ENCODE results near the gene RGPD4.
"Not testable (repeated sequence)": the region's sequence is repeated elsewhere in the genome, so short reads cannot be mapped to it uniquely, and the experiment has no call there.

RGPD4 gene

DNA sequence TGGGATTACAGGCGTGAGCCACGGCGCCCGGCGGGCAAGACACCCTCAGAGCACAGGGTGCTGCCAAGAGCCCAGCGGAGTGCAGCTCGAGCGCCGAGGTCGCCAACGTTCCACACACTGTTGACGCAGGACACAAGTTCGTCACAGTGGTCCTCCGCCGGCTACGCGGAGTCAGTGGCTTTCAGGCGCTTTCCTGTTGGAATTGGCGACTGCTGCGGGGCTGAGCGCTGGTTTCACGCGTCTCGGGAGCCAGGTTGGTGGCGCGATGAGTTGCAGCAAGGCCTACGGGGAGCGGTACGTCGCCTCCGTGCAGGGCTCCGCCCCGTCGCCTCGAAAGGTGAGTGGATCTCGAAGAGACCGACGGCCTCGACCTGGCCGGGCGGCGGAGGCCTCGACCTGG lies at the start of gene RGPD4:
Gene RGPD4 (plus strand): TSS at position 144 of the 400 bp plus-strand sequence. CDS start 122 bp downstream, at position 266.
- DNase-seq (ENCODE audit: low read depth in 2 of 2): not testable (repeated sequence)

GRCh38 chr2:107777974-107778373 lies 48.7 kb upstream of the RGPD4 start:
- DNase-seq (ENCODE audit: low read depth in 2 of 2): no peak

DNA sequence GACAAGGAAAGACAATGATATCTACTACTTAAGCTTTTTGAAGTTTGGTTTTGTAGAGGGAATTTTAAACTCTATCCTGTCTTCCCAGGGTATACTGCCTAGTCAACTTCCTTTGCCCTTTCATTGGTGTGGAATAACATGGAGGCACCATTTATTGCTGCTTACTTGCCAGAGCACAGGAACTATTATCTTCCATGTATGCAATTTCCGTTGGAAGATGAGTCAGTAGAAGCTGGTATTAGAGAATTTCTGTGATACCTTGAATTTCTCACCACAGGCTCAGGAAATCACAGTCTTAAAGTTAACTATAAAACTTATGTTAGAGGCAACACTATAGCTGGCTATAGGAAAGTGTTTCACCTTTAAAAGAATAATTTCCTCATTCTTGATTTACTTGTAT lies 40.9 kb upstream of the RGPD4 start:
- DNase-seq (ENCODE audit: low read depth in 2 of 2): no peak

DNA sequence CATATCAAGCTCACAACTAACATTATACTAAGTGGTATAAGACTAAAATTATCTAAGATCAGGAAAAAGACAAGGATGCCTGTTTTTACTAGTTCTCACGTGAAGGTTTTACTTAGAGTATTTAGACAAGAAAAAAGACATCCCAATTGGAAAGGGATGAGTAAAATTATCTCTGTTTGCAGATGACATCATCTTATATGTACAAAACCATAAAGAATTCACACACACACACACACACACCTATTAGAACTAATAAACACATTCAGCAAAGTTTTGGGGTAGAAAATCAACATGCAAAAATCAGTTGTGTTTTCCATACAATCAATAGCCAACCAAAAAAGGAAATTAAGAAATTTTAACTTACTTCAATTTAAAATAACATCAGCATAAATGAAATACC lies 35.9 kb upstream of the RGPD4 start:
- no peak for DNase-seq (ENCODE audit: low read depth in 2 of 2)

DNA sequence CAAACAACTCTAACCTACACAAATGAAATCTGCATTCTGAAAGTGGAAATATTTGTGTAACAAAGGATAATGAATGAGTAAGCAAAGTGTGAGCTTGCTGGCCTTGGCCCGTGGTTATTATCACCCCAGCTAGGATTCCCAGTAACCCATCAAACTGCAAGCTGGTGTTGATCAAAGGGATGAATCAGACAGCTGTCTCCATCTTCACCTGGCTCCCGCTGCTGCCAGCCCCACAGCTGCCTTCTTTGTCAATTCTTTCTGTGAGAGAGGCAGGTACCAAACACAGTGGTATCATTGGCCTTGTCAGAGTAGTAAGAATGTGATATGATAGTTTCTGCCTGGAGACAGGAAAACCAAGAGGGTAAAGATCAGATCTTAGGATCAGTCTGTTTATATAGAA lies 25.2 kb upstream of the RGPD4 start:
- DNase-seq (ENCODE audit: low read depth in 2 of 2): no peak

DNA sequence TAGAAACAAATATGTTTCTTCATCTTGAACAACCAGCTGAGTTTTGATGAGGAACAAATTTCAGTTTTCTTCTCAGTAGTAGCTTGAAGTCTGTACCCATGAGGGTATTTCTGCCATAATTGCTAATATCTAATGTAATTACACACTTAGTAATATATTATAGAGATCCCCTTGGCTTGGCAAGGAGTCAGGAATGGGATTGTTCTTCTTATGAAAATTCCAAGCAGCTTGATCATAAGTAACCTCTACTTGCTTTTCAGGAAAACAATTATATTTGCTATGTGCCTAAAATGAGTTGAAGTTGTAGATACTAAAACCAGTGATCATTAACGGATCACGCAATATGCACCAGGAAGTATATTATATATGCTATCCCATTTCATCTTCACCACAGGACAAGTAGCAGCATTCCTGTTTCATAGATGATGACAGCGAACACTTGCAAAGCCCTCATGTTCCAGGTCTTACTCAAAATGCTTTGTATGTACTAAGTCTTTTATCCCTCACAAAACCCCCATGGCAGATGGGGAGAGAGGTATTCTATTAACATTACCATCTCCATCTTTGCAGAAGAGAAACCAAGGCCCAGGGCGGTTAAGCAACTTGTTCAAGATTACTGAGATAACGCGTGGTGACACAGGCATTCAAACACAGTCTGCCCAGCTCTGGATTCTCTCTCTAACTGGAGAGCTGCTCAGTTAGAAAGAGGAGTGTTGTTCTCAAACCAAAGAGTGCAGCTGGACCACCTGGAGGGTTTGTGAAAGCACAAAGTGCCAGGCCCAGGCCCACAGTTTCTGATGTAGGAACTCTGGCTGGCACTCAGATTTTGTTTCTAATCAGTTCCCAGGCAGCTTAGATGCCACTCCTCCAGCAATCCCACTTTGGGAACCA lies 21.8 kb upstream of the RGPD4 start:
- no peak for DNase-seq (ENCODE audit: low read depth in 2 of 2)

DNA sequence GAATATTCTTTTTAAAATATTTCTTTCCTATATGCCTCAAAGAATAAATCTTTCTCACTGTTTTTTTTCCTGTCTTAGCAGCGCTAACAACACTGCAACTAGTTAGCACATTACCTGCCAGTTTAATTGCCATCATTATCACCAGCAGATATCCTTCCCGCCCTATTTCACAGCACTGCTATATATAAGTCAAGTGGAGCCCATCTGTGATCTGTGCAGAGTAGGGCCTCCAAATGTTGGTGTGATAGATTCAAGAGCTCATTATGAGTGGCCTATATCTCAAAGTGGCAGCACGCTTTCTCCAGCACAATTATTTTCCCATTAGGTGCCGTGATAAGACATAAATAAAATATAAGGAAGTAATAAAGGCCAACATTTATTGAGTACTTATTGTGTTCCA lies 19.8 kb upstream of the RGPD4 start:
- DNase-seq (ENCODE audit: low read depth in 2 of 2): no peak

GRCh38 chr2:107807988-107808387 lies 18.7 kb upstream of the RGPD4 start:
- DNase-seq (ENCODE audit: low read depth in 2 of 2): no peak

DNA sequence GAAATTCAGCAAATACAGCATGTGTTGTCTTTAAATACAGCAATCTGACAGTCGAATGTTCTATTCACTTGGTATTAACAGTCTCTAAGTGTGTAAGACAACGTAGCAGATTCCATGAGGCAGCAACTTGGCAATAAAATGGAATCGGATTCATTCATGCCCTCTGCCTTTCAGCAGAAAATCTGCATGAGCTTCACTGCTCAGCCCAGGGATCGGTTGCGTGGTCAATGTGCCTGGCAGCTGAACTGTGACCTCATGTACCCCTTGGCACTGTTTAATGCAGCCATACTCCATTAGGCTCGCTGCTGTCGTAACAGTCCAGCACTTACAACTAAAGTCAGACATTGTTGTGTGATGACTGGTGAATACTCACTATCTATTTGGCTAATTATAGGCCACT lies 17.7 kb upstream of the RGPD4 start:
- DNase-seq (ENCODE audit: low read depth in 2 of 2): no peak

DNA sequence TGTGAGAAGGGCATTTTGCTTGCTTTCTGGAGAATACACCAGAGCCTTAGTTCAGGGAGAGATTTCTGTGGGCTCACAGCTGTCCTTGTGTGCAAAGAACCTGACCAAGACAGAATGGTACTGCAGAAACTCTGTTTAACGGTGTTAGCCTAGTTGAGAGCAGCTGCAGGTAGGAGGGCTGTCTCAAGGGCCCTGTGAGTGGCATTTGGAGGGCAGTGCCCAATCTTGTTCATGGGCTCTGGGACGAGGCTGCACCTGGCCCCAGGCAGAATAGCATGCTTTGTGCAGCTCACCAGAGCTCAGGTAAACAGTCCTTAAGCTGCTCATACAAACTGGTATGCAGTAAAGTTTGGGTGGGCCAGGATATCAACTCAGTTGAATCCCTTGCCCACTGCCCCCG lies 16.9 kb upstream of the RGPD4 start:
- DNase-seq (ENCODE audit: low read depth in 2 of 2): no peak

DNA sequence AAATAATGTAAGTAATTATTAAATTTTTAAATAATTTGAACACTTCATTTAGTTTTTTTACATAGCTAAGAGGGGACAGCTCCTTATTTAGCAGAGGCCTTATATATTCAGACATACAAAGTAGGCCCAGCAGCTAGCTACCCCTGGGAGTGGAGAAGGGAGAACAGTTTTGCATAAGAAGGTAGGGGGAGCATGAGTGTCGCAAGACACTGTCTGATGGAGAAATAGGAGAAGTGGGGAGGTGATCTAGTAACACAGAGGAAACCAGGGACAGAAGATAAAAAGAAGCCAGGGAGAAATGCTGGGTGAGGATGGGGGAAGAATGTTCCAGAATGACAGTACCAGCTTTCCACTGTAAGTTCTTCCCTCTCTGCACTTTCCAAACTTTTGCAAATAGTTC lies 16.0 kb upstream of the RGPD4 start:
- DNase-seq (ENCODE audit: low read depth in 2 of 2): no peak

DNA sequence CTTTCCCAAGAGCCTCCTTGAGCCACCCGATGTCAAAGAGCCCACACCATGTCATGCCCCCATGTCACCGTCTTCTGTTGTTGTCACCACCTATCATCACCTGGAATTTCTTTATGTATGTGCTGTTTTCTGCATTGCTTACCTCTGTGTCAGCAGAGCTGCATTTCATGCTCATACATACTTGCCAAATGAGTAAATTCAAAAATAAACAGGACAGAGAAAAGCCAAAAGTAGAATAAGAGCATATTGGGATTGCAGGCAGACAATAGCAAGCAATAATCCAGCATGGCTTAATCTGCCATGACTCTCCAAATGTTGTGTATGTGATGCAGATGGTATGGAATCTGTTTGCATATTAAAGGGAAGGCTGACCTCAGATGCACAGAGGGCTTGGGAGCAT lies 15.3 kb upstream of the RGPD4 start:
- DNase-seq (ENCODE audit: low read depth in 2 of 2): no peak

DNA sequence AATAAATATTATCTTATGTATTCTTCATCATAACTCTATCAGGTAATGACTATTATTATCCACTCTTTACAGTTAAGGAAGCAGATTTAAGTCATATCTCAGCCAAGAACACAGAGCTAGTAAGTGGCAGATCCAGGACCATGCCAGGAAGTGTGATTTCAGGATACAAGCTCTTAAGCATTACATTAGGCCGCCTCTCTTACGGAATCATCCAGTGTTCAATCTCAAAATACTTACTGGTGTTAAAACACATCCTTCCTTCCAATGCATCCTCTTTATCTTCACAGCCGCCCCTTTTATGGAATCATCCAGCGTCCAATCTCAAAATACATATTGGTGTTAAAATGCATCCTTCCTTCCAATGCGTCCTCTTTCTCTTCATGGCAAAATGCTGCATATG lies 14.7 kb upstream of the RGPD4 start:
- DNase-seq (ENCODE audit: low read depth in 2 of 2): no peak

DNA sequence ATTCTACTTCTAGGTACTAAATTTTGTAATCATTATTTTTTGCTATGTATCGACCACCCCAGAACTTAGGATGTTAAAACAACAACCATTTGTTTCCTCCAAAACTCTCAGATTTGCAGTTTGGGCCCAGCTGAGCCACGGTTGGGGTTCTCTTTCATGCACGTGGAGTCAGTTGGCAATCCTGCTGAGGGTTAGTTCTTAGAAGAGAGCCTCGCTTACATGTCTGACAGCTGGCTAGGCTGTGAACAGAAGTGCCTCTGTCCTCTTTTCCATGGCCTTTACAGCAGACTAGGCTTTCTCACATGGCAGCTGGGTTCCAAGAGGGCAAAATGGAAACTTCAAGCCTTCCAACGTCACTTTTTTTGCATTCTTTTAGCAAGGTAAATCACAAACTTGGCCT lies 9.3 kb upstream of the RGPD4 start:
- DNase-seq (ENCODE audit: low read depth in 2 of 2): no peak

DNA sequence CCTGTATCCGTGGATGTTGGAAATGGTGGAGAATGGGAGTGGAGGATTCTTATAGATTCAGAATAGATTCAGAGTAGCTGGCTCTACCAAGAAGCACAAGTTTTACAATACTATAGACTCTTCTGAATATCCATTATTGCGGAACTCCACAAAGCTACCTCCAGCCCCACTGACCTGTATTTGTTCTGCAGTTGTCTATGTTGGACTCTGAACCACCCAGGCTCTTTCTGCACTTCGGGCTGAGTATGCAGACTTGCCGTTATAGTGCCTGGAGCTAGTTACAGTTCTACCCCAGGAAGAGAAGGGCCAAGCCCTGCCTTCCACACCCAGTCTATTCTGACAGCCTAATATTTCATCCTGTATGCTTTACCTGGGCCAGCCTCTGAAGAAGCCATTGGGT lies 4.4 kb upstream of the RGPD4 start:
- DNase-seq (ENCODE audit: low read depth in 2 of 2): no peak

DNA sequence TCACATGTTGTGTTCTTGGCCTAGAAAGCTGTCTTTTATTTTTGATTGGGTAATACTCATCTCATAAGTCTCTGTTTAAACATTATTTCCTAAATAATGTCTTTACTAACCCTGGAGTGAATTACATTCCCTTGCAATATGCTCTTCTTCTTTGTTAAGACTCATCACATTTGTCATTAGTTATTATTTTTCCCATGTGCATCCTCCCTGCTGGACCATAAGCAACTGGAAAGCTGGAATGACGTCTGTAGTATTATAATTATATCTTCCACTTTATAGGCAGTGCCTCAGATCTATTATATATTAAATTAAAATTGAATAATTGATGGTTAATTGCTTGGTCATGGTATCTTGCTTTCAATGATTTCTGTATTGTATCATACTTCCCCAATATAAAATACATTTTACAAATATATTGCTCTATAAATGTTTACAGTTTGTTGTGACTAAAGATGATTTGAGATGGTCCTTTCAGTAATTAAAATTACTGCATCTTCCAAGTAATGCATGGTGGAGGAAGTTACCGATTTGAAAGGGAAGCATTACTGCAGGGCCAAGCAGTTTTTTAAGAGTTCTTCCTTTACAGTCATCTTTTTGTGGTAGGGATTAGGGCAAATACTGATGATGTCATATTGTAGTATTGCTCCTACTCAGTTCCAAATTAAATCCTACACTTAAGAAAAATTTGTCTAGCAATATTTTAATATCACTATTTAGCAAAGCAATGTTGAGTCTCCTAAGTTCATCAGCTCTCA lies 2.1 kb upstream of the RGPD4 start:
- DNase-seq (ENCODE audit: low read depth in 2 of 2): no peak

DNA sequence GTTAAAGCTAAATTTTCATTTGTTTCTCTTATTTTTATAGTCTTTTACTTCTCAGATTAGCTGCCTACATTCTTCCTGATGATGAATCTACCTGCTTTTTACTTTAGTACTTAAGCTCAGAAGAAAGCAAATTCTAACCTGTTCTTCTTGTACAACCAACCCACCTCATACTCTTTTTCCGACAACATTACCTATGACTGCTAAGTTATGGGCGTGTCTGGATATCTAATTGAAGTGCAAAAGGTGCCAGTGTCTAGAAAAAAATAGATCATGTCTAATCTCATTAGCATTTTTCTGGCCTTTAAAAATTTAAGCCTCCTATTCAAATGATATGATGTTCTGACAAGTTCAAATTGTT lies 1.5 kb upstream of the RGPD4 start:
- DNase-seq (ENCODE audit: low read depth in 2 of 2): no peak

GRCh38 chr2:107829514-107829913 lies 2.8 kb downstream of the RGPD4 start:
- DNase-seq (ENCODE audit: low read depth in 2 of 2): not testable (repeated sequence)

DNA sequence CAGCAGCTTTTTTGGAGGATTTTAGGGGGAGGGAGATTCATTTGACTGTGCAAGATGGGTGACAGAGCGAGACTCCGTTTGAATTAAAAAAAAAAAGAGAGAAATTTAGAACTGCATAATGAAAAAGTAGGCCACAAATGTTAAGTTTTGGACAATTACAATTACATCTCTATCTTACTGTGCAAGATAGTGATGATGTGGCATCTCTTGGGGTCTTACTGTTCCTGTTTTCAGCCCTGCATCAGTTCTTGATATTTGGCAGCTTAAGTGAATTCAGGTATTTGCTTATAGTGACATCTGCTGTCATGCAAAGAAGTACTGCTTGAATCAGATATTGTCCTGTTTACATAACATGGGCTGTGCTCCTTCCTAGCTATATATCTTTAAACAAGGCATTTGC lies 6.5 kb downstream of the RGPD4 start:
- not testable (repeated sequence) for DNase-seq (ENCODE audit: low read depth in 2 of 2)

DNA sequence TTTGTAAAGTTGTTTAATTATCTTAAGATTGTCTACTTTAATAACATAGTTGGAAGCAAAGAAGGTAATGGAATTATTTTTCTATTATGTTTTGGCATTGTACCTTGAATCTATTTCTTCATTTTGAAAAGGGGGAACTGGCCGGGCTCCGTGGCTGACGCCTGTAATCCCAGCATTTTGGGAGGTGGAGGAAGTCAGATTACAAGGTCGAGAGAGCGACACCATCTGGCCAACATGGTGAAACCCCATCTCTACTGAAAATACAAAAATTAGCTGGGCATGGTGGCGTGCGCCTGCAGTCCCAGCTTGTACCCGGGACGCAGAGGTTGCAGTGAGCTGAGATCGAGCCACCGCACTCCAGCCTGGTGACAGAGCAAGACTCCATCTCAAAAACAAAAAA lies 6.9 kb downstream of the RGPD4 start:
- DNase-seq (ENCODE audit: low read depth in 2 of 2): not testable (repeated sequence)

- DNase-seq (ENCODE audit: low read depth in 2 of 2): not testable (repeated sequence)
Measured at GRCh38 chr2:107916121-107916520, 89.4 kb downstream of the RGPD4 start.

DNA sequence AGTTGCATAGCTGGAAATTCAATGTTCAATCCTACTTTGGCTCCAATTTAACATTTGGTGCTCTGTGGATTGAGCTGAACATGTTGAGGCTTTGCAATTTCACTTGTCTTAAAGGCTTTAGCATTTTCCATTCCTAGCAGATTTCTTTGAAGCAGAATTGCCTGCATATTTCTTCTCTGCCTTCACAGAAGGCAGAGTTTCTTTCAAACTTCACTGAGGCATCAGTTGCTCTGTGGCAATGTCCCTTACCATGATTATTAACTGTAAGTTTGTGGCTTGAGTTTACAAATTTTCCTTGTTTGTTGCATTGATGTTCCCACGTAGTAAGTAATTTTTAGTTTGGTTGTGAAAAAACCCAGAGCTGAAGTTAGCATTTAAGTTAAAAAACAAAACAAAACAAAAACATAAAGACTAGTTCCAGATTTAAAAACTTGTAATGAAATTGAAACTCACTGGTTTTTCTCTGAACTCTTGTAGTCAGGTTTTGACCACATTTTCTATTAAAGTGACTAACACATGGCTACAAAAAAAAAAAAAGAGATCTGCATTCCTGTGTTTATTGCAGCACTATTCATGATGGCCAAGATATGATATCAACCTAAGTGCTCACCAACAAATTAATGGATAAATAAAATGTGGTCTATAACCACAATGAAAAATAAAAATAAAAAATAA lies 90.1 kb downstream of the RGPD4 start:
- DNase-seq (ENCODE audit: low read depth in 2 of 2): not testable (repeated sequence)
